Left ventricle myocardium inferior (tissue), 1 donor: ENCODE measurements around the gene CHID1. TPM values are rescaled to one million over a fixed set of nuclear protein-coding genes. Genes with fewer than 3 reads are reported as not detected.

Experiments used
- DNase-seq: peaks from one replicate; pipeline ENCODE4 v3.0.0-alpha.2; 2020
- H3K27ac ChIP-seq: fragments of 200-600 bp; replicated peaks from 2 replicates; pipeline ENCODE4 v1.8.0; 2021
- H3K27me3 ChIP-seq: fragments of 200-600 bp; 2 replicates; pipeline ENCODE4 v1.8.0; 2021; ENCODE audit warnings: low read depth
- H3K36me3 ChIP-seq: fragments of 200-600 bp; 2 replicates; pipeline ENCODE4 v1.8.0; 2021
- H3K4me1 ChIP-seq: fragments of 200-600 bp; 2 replicates; pipeline ENCODE4 v1.8.0; 2021
- H3K4me3 ChIP-seq: fragments of 200-600 bp; 2 replicates; pipeline ENCODE4 v1.8.0; 2021; ENCODE audit warnings: mild to moderate bottlenecking, moderate library complexity
- H3K9me3 ChIP-seq: fragments of 200-600 bp; replicated peaks from 2 replicates; pipeline ENCODE4 v1.8.0; 2021
- intact Hi-C: fragments of 100-400 bp; cut with micrococcal nuclease; formaldehyde crosslinking; loops from one replicate; pipeline ENCODE4 v1.11.0; 2022
- total RNA-seq: library from RNA; stranded (reverse); fragmentation: NEBNext Ultra II Directional; extraction: Animal tissue kit (Norgen Biotek cat#: 25700); gene quantifications from one replicate; pipeline ENCODE4 v1.2.1, GENCODE V29; 2021
- TF ChIP-seq, protein P1 (sequence below): fragments of 200-600 bp; IDR thresholded peaks from 2 replicates; pipeline ENCODE4 v1.8.0; 2021; ENCODE audit warnings: antibody characterized with exemption, mild to moderate bottlenecking, borderline replicate concordance
- donor health status: DM: no; HTN: yes; CAD: no; lungs with severe emphysema.

Gene CHID1
- total RNA-seq, 1 donor from 2014 or later = 54.2 TPM

DNA sequence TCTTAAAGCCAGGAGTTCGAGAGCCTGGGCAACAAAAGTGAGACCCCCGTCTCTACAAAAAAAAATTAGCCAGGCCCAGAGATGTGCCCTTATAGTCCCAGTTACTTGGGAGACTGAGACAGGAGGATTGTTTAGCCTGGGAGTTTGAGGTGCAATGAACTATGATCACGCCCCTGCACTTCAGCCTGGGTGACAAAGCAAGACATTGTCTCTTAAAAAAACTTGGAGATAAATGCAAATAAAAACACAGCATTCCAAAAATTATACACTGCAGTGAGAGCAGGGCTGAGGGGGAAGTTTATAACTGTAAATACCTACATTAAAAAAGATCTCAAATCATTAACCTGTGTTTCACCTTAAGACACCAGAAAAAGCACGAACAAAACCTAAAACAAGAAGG, 37.1 kb upstream of the CHID1 start:
- no peak for DNase-seq
- H3K4me3 ChIP-seq = no peak overlapping the region
- H3K27ac ChIP-seq = no peak overlapping the region
- H3K27me3 ChIP-seq = no peaks in the 10 kb centered on the region
- H3K4me1 ChIP-seq = peaks cover 18% of the 10 kb centered on the region
- TF ChIP-seq, protein P1, sequence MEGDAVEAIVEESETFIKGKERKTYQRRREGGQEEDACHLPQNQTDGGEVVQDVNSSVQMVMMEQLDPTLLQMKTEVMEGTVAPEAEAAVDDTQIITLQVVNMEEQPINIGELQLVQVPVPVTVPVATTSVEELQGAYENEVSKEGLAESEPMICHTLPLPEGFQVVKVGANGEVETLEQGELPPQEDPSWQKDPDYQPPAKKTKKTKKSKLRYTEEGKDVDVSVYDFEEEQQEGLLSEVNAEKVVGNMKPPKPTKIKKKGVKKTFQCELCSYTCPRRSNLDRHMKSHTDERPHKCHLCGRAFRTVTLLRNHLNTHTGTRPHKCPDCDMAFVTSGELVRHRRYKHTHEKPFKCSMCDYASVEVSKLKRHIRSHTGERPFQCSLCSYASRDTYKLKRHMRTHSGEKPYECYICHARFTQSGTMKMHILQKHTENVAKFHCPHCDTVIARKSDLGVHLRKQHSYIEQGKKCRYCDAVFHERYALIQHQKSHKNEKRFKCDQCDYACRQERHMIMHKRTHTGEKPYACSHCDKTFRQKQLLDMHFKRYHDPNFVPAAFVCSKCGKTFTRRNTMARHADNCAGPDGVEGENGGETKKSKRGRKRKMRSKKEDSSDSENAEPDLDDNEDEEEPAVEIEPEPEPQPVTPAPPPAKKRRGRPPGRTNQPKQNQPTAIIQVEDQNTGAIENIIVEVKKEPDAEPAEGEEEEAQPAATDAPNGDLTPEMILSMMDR = no peak
- intact Hi-C loops = no loop called here
- peaks cover 16% of the 10 kb centered on the region for H3K36me3 ChIP-seq
- peaks cover 11% of the 10 kb centered on the region for H3K9me3 ChIP-seq

DNA sequence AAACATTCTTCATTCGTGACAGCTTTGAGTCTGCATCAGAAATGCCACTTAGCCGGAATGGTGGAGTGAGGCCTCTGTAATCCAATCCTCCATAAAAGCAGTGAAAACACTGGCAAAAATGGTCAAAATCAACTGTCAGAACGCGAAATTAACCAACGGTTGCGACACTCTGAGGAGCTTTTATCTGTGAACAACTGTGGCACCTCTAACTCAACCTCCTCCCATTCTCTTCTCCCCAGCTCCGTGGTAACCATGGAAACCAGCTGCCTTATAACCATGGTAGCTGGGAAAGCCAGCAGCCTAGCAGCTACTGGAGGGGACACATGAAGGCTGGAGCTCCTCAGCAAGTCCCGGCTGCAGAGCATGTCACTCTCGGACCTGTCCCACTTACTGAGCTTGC, 35.4 kb upstream of the CHID1 start:
- Histone ChIP-seq H3K27me3 (no peaks in the 10 kb centered on the region), H3K9me3 (peaks cover 11% of the 10 kb centered on the region), H3K4me1 (peaks cover 26% of the 10 kb centered on the region), H3K27ac (no peak overlapping the region), H3K4me3 (no peak overlapping the region), H3K36me3 (peaks cover 16% of the 10 kb centered on the region)
- intact Hi-C loops = no loop called here
- no peak for DNase-seq
- TF ChIP-seq, protein P1 = no peak

DNA sequence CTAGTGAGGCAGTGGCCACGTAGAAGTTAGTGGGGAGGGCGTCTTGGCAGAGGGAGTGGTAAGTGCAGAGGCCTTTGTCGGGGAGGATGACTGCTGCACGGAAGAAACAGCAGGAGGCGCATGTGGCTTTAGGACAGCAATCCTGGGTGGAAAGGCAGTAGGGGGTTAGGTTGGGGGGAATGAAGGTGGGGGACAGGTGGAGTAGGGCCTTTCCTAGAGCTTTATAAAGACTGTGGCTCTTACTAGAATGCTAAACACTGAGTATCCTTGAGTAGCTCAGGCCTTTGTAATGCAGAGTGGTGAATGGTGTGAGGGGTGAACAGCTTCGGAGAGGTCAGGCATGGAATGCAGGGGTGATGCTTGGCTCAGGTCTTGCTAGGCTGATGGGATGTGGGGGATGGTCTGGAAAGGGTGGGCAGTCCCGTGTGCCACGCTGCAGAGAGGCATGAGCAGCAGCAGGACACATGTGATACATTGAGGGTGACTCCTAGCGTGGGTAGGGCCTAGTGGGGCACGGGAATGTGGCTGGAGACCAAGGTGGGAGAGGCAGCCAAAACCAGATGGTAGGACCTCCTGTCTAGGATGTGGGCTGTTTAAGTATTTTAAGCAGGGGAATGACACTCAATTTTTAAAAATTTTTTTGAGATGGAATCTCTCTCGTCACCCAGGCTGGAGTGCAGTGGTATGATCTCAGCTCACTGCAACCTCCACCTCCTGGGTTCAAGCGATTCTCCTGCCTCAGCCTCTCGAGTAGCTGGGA, 34.3 kb upstream of the CHID1 start:
- H3K4me3 ChIP-seq = no peak overlapping the region
- peaks cover 9% of the 10 kb centered on the region for H3K9me3 ChIP-seq
- no peak overlapping the region for H3K27ac ChIP-seq
- TF ChIP-seq, protein P1 = no peak
- H3K27me3 ChIP-seq = no peaks in the 10 kb centered on the region
- intact Hi-C loops = no loop called here
- no peak for DNase-seq
- peaks cover 37% of the 10 kb centered on the region for H3K4me1 ChIP-seq
- peaks cover 16% of the 10 kb centered on the region for H3K36me3 ChIP-seq

DNA sequence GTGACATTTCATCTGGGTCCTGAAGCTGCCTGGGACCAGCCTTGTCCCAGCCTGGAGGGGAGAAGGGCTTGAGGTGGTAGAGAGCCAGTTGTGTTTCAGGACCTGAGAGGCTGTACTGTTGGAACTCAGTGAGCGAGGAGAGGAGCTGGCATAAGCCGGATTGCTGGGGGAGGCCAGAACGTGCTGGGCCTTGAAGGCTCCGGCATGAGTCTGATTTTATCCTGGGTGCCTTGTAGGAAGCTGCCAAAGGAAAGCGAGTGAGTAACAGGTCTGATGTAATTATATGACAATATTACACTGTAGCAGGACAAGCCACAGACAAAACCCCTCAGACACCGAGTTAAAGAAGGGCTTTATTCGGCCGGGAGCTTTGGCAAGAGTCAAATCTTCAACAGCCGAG, 32.2 kb upstream of the CHID1 start:
- no peak for DNase-seq
- peaks cover 52% of the 10 kb centered on the region for H3K4me1 ChIP-seq

DNA sequence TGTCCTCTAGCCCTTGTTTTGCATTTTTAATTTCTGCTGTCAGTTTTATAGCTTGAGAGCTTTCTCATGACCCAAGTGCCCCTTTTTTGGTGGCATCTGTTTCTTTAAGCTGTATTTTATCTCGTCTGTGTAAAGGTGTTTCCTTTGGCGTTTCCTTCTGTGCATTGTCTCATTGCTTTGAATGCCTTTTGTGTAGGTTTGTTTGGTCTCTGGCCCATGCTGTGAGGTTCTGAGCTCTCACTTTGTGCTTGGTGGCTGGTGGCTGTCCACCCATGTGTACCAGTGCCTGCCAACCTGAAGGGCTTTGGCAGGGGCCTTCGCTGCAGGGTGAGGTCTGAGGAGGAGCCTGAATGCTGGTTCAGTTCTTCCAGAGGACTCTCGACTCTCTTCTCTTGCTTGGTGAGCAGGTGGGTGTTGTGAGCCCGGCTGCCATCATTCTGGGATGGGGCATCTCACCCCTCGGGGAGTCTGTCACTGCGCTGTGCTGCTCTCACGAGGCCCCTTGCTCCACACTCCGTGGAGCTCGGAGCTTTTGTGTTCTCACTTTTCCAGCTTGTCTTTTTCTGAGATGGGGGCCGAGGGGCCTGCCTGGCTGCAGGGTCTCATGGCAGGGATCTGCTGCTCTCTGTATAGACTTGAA, 30.0 kb upstream of the CHID1 start:
- peak overlapping the region; percentile 20 for H3K27ac ChIP-seq

More for the DNA sequence above, 32.2 kb upstream of the CHID1 start:
- TF ChIP-seq, protein P1 = no peak
- H3K27me3 ChIP-seq = no peaks in the 10 kb centered on the region
- H3K4me3 ChIP-seq = no peak overlapping the region
- no peak overlapping the region for H3K27ac ChIP-seq
- H3K9me3 ChIP-seq = no peaks in the 10 kb centered on the region
- intact Hi-C loops = no loop called here
- peaks cover 14% of the 10 kb centered on the region for H3K36me3 ChIP-seq

More for the DNA sequence above, 30.0 kb upstream of the CHID1 start:
- Histone ChIP-seq H3K4me3 (no peak overlapping the region), H3K36me3 (peaks cover 10% of the 10 kb centered on the region), H3K27me3 (no peaks in the 10 kb centered on the region), H3K9me3 (no peaks in the 10 kb centered on the region), H3K4me1 (peaks cover 56% of the 10 kb centered on the region)
- TF ChIP-seq, protein P1 = no peak
- DNase-seq = no peak
- intact Hi-C loops = no loop called here
